HEK293 (cell line): ENCODE measurements around the gene TMEM126B.

Source experiments
- CTCF ChIP-seq: fragments of 450-650 bp; formaldehyde crosslinking; IDR thresholded peaks from 2 replicates; pipeline ENCODE4 v1.5.1; 2016; ENCODE audit warnings: missing biosample characterization, missing genetic modification characterization
- REST ChIP-seq: fragments of 450-650 bp; formaldehyde crosslinking; IDR thresholded peaks from 2 replicates; pipeline ENCODE4 v1.5.1; 2016; ENCODE audit warnings: missing biosample characterization, missing genetic modification characterization
- YY1 ChIP-seq: fragments of 450-650 bp; formaldehyde crosslinking; IDR thresholded peaks from 2 replicates; pipeline ENCODE4 v1.5.1; 2018; ENCODE audit warnings: missing biosample characterization, missing genetic modification characterization
- ZNF132 ChIP-seq: fragments of 450-650 bp; formaldehyde crosslinking; IDR thresholded peaks from 2 replicates; pipeline ENCODE4 v1.5.1; 2017; ENCODE audit warnings: missing biosample characterization, missing genetic modification characterization, borderline replicate concordance
- ZNF2 ChIP-seq: fragments of 450-650 bp; formaldehyde crosslinking; IDR thresholded peaks from 2 replicates; pipeline ENCODE4 v1.5.1; 2016; ENCODE audit warnings: missing biosample characterization, missing genetic modification characterization
- ZNF776 ChIP-seq: fragments of 450-650 bp; formaldehyde crosslinking; IDR thresholded peaks from 2 replicates; pipeline ENCODE4 v1.5.0; 2017; ENCODE audit warnings: missing biosample characterization, missing genetic modification characterization, borderline replicate concordance

GRCh38 chr11:85627998-85628770 is at the start of gene TMEM126B:
- TF ChIP-seq ZNF776 (tag by site-specific recombination) (no peak), YY1 (tag by site-specific recombination) (peak; percentile 64; the same call in 1 of the 2 replicates), ZNF2 (tag by site-specific recombination) (no peak), ZNF132 (tag by site-specific recombination) (no peak), CTCF (tag by site-specific recombination) (no peak), REST (tag by site-specific recombination) (no peak)
